ENCODE measurements around the gene RTN4RL1. TPM values are rescaled to one million over a fixed set of nuclear protein-coding genes. Genes with fewer than 3 reads are reported as not detected.

RTN4RL1 gene
- total RNA-seq, 4 donors from 2014 or later = 16.4 to 24.8 (median 21.6) TPM

DNA sequence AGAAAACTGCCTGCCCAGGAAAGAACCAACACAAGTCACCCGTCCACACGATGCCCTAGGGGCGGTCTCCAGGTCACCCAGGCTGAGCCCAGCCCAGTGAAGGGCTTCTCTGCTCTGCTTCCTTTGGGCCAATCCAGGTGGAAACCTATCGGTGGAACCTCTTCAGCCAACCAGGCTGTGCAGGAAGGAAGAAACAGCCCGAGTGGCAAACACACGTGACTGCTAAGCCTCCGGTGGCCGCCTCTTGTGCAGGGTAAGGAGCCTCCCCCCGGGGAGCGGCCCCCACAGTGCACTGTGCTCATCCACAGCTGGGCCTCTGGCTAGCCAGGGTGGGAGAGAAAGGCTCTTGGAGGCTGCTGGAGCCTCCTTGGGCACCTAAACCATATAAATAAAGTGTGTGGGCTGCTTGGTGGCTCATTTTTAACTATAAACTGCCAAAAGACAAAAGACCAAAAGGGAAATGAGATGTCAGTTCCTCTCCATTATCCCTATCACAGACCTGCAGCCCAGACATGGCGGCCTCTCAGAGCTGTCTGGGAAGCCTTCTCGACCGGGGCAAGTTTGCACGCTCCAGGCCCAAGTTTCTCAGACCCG lies 2.4 kb downstream of the RTN4RL1 start:
- Histone ChIP-seq H3K27me3 (no peaks in the 10 kb centered on the region), H3K27ac (no peak overlapping the region), H3K36me3 (no peaks in the 10 kb centered on the region), H3K4me1 (peaks cover 48% of the 10 kb centered on the region), H3K9me3 (no peaks in the 10 kb centered on the region), H3K4me3 (no peak overlapping the region)
- no peak for DNase-seq (ENCODE audit: low spot score in 2 of 2)
- TF ChIP-seq EP300 (IDR thresholded peaks at IDR 0.05) = no peak
- TF ChIP-seq, protein P1, sequence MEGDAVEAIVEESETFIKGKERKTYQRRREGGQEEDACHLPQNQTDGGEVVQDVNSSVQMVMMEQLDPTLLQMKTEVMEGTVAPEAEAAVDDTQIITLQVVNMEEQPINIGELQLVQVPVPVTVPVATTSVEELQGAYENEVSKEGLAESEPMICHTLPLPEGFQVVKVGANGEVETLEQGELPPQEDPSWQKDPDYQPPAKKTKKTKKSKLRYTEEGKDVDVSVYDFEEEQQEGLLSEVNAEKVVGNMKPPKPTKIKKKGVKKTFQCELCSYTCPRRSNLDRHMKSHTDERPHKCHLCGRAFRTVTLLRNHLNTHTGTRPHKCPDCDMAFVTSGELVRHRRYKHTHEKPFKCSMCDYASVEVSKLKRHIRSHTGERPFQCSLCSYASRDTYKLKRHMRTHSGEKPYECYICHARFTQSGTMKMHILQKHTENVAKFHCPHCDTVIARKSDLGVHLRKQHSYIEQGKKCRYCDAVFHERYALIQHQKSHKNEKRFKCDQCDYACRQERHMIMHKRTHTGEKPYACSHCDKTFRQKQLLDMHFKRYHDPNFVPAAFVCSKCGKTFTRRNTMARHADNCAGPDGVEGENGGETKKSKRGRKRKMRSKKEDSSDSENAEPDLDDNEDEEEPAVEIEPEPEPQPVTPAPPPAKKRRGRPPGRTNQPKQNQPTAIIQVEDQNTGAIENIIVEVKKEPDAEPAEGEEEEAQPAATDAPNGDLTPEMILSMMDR (IDR thresholded peaks at IDR 0.05) = no peak
- TF ChIP-seq POLR2AphosphoS5 (IDR thresholded peaks at IDR 0.05) = no peak
- TF ChIP-seq POLR2A (IDR thresholded peaks at IDR 0.05) = no peak
- WGBS = 67% methylated on average over 15 of the region's 15 CpGs

DNA sequence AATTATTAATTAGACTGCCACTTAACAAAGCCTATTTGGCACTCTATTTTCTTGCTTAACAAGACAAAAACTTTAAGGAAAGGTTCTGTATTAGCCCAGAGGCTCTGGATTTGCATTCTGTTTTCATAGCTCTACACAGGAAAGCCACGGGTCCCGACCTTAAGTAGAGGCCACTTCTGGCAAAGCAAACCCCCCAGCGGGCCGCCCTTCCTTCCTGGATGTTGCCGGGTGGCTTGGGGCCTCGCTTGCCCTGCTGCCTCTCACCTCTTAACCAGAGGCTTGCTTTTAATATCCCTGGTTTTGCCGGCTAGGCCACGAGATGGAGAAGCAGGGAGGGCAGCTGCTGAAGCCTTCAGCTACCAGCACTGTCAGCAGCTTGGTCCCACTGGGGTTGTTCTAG lies 4.4 kb downstream of the RTN4RL1 start:
- Histone ChIP-seq H3K27me3 (no peaks in the 10 kb centered on the region), H3K36me3 (no peaks in the 10 kb centered on the region), H3K4me1 (peaks cover 51% of the 10 kb centered on the region), H3K27ac (no peak overlapping the region), H3K4me3 (no peak overlapping the region), H3K9me3 (no peaks in the 10 kb centered on the region)
- WGBS = 70% methylated on average over 8 of the region's 8 CpGs
- no peak for DNase-seq (ENCODE audit: low spot score in 2 of 2)
- no peak for TF ChIP-seq POLR2A (IDR thresholded peaks at IDR 0.05)
- no peak for TF ChIP-seq EP300 (IDR thresholded peaks at IDR 0.05)
- no peak for TF ChIP-seq POLR2AphosphoS5 (IDR thresholded peaks at IDR 0.05)
- TF ChIP-seq, protein P1 (IDR thresholded peaks at IDR 0.05) = no peak

DNA sequence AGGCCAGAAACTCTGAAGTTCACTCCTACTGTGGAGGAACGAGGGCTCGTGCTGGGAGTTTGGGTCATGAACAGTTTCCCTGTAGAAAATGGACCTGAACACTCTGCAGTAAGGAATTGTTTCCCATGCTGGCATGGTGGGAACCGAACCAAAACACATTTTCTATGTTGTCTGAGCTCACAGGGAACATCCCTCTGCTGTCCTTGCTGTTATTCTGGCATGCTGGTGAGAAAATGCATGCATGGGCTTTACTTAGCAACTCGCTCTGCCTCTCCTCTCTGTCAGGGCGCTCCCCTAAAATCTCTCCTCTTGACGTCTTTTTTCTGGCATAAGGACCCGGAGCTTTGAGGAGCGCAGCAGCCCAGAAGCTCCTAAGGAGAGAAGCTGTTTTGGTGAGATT lies 5.4 kb downstream of the RTN4RL1 start:
- no peak overlapping the region for H3K4me3 ChIP-seq
- H3K36me3 ChIP-seq = no peaks in the 10 kb centered on the region
- 87% methylated on average over 8 of the region's 8 CpGs for WGBS
- H3K9me3 ChIP-seq = no peaks in the 10 kb centered on the region
- no peaks in the 10 kb centered on the region for H3K27me3 ChIP-seq
- TF ChIP-seq POLR2AphosphoS5 (IDR thresholded peaks at IDR 0.05) (no peak), EP300 (IDR thresholded peaks at IDR 0.05) (no peak), POLR2A (IDR thresholded peaks at IDR 0.05) (no peak)
- TF ChIP-seq, protein P1 (IDR thresholded peaks at IDR 0.05) = no peak
- DNase-seq (ENCODE audit: low spot score in 2 of 2) = no peak
- H3K27ac ChIP-seq = no peak overlapping the region
- peaks cover 41% of the 10 kb centered on the region for H3K4me1 ChIP-seq

DNA sequence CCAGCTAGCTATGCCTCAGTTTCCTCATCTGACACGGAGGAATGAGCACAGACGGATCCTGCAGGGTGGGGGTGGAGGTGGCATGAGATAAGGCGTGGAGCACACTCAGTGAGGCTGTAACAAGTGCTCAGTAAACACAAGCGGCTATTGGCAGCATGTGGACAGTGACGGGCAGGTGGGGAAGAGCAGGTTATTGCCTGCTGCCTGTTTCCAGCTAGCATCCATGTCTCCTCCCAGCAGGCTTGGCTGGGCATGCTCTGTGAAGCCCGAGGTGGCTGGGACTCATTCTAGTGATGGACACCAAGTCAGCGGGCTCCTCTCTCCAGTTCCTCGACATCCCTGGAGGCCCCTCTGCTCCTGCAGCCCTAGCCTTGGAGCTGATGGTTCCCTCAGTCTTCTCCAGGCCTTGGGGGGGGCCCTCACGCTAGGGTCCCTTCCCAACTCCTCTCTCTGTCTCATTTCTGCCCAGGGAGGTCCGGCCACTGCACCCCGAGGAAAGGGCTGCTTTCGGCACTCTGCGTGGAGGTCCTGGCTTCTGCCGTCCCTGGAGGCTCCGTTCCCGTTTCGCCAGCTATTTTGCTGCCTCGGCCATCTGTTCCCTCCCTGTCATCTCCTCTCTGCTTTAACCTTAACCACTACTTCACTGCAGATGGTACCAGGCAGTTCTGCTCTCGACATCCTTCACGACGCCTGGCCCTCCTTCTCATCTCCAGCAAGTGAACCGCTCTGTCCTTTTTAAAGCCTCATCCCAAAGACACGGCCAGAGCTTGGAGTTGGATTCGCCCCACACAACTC lies 6.2 kb downstream of the RTN4RL1 start:
- H3K9me3 ChIP-seq = no peaks in the 10 kb centered on the region
- peaks cover 36% of the 10 kb centered on the region for H3K4me1 ChIP-seq
- H3K4me3 ChIP-seq = no peak overlapping the region
- TF ChIP-seq POLR2AphosphoS5 (IDR thresholded peaks at IDR 0.05) (no peak), EP300 (IDR thresholded peaks at IDR 0.05) (no peak), POLR2A (IDR thresholded peaks at IDR 0.05) (no peak)
- TF ChIP-seq, protein P1 (IDR thresholded peaks at IDR 0.05) = no peak
- no peaks in the 10 kb centered on the region for H3K27me3 ChIP-seq
- DNase-seq (ENCODE audit: low spot score in 2 of 2) = no peak
- H3K36me3 ChIP-seq = no peaks in the 10 kb centered on the region
- no peak overlapping the region for H3K27ac ChIP-seq
- 78% methylated on average over 22 of the region's 24 CpGs for WGBS

DNA sequence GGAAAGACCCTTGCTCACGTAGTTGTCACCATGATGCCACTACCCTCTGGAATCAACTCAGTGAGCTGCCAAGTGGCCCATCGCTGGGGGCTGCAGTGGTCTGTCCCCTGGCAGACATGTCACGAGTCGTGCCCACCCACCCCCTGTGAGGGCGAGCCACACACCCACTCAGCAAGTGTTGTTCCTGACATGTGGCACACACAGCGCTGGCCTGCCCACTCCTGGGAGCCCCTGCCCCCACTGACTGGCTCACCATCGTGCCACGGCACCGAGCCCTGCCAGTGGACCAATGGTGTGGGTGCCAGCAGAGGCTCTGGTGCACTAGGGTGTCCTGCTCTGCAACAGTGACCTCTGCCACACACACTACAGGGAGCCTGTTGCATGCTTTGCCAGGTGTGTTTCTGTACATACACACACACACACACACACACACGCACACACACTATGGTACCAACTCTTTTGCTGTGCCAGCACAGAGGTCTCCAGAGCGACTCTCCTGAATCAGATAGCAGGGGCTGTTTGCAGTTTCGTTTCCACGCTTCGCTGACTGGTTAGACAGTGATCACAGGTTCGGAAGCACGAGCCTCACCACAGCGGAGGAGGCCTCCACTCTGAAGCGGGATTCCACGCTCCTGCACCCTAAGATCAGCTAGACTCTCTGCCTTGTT lies 7.7 kb downstream of the RTN4RL1 start:
- Histone ChIP-seq H3K9me3 (no peaks in the 10 kb centered on the region), H3K27me3 (no peaks in the 10 kb centered on the region), H3K36me3 (no peaks in the 10 kb centered on the region), H3K4me1 (peaks cover 34% of the 10 kb centered on the region), H3K27ac (no peak overlapping the region), H3K4me3 (no peak overlapping the region)
- no peak for TF ChIP-seq POLR2AphosphoS5 (IDR thresholded peaks at IDR 0.05)
- TF ChIP-seq, protein P1 (IDR thresholded peaks at IDR 0.05) = no peak
- no peak for TF ChIP-seq POLR2A (IDR thresholded peaks at IDR 0.05)
- no peak for TF ChIP-seq EP300 (IDR thresholded peaks at IDR 0.05)
- no peak for DNase-seq (ENCODE audit: low spot score in 2 of 2)
- WGBS = 79% methylated on average over 11 of the region's 19 CpGs

Data from suprapubic skin (tissue), 4 donors.